A673 (cell line): ENCODE results near the gene ADGRL1.

ENCODE experiments used
- CTCF ChIP-seq: fragments of 300-800, 200-600 bp; sonication (generic); conservative IDR thresholded peaks from 2 replicates; pipeline ENCODE4 v1.5.1; 2017; ENCODE audit warnings: low read depth, mild to moderate bottlenecking, antibody characterized with exemption, low read length, moderate library complexity, mixed read lengths
- EZH2 ChIP-seq: fragments of 200-600 bp; sonication (generic); IDR thresholded peaks from 2 replicates; pipeline ENCODE4 v1.6.1; 2017; ENCODE audit warnings: borderline replicate concordance, low read depth, mild to moderate bottlenecking, mixed read lengths, antibody characterized with exemption, low read length; ENCODE audit not compliant: poor library complexity, severe bottlenecking

- 0 out of 2 replicates have a peak, but pooled peaks have one; percentile 9 for TF ChIP-seq CTCF
- no peak for TF ChIP-seq EZH2
Measured at GRCh38 chr19:14150041-14150769, 55.8 kb downstream of the ADGRL1 start.
